GM08714 (cell line): Measurements from ENCODE around the gene LLCFC1.

Experiments used
- H3K4me3 ChIP-seq: fragments of 200-500 bp; sonication (Bioruptor generic); 2 replicates; pipeline ENCODE4 v1.5.1; 2014; ENCODE audit warnings: mild to moderate bottlenecking, low read length, inconsistent platforms
- ZNF274 ChIP-seq: IDR thresholded peaks from 2 replicates; pipeline ENCODE4 v1.6.1; 2012; ENCODE audit warnings: mild to moderate bottlenecking, low read depth, low read length

Gene LLCFC1

GRCh38 chr7:142923391-142923790, 15.9 kb upstream of the LLCFC1 start:
- H3K4me3 ChIP-seq, result no peak overlapping the region
- TF ChIP-seq ZNF274, result no peak

GRCh38 chr7:142925413-142925812, 13.9 kb upstream of the LLCFC1 start:
- no peak for TF ChIP-seq ZNF274
- no peak overlapping the region for H3K4me3 ChIP-seq

- no peak overlapping the region for H3K4me3 ChIP-seq
Observed at GRCh38 chr7:142927085-142927745, 12.1 kb upstream of the LLCFC1 start.

GRCh38 chr7:142927949-142928348, 11.3 kb upstream of the LLCFC1 start:
- no peak overlapping the region for H3K4me3 ChIP-seq
- TF ChIP-seq ZNF274, result no peak

More at GRCh38 chr7:142927085-142927745, 12.1 kb upstream of the LLCFC1 start:
- TF ChIP-seq ZNF274, result no peak

GRCh38 chr7:142930126-142930730, 9.1 kb upstream of the LLCFC1 start:
- TF ChIP-seq ZNF274, result no peak
- H3K4me3 ChIP-seq, result no peak overlapping the region

- no peak overlapping the region for H3K4me3 ChIP-seq
- no peak for TF ChIP-seq ZNF274
Observed at GRCh38 chr7:142932386-142933091, 6.7 kb upstream of the LLCFC1 start.

GRCh38 chr7:142933092-142933475, 6.2 kb upstream of the LLCFC1 start:
- H3K4me3 ChIP-seq, result no peak overlapping the region
- no peak for TF ChIP-seq ZNF274

- no peak within 1 kb of the TSS for H3K4me3 ChIP-seq
- no peak for TF ChIP-seq ZNF274
Observed at GRCh38 chr7:142933624-142934023, 5.7 kb upstream of the LLCFC1 start, which contains the start of gene TRPV5. Gene TRPV5 (minus strand): TSS chr7:142933746. CDS start chr7:142933459, 287 bp downstream.

- no peak for TF ChIP-seq ZNF274
- H3K4me3 ChIP-seq, result no peak overlapping the region
Observed at GRCh38 chr7:142934056-142934455, 5.2 kb upstream of the LLCFC1 start.

GRCh38 chr7:142935941-142936565, 3.2 kb upstream of the LLCFC1 start:
- no peak for TF ChIP-seq ZNF274
- no peak overlapping the region for H3K4me3 ChIP-seq

- TF ChIP-seq ZNF274, result no peak
- no peak overlapping the region for H3K4me3 ChIP-seq
Observed at GRCh38 chr7:142938611-142939010, 673 bp upstream of the LLCFC1 start.

GRCh38 chr7:142940966-142941535, 1.8 kb downstream of the LLCFC1 start:
- no peak for TF ChIP-seq ZNF274
- no peak overlapping the region for H3K4me3 ChIP-seq

GRCh38 chr7:142941541-142941940, 2.3 kb downstream of the LLCFC1 start:
- no peak for TF ChIP-seq ZNF274
- no peak overlapping the region for H3K4me3 ChIP-seq

- no peak overlapping the region for H3K4me3 ChIP-seq
- TF ChIP-seq ZNF274, result no peak
Observed at GRCh38 chr7:142942746-142943145, 3.5 kb downstream of the LLCFC1 start.
